LNCAP (cell line): ENCODE results near the gene CADM1.

Experiments
- CTCF ChIP-seq: fragments of 450-650 bp; IDR thresholded peaks from 2 replicates; pipeline ENCODE4 v1.5.1; 2017; ENCODE audit warnings: mild to moderate bottlenecking

CADM1 gene

GRCh38 chr11:115357066-115357465 is 147.1 kb downstream of the CADM1 start:
- no peak for TF ChIP-seq CTCF

- TF ChIP-seq CTCF: no peak
Observed at GRCh38 chr11:115352805-115353485, 151.3 kb downstream of the CADM1 start.

DNA sequence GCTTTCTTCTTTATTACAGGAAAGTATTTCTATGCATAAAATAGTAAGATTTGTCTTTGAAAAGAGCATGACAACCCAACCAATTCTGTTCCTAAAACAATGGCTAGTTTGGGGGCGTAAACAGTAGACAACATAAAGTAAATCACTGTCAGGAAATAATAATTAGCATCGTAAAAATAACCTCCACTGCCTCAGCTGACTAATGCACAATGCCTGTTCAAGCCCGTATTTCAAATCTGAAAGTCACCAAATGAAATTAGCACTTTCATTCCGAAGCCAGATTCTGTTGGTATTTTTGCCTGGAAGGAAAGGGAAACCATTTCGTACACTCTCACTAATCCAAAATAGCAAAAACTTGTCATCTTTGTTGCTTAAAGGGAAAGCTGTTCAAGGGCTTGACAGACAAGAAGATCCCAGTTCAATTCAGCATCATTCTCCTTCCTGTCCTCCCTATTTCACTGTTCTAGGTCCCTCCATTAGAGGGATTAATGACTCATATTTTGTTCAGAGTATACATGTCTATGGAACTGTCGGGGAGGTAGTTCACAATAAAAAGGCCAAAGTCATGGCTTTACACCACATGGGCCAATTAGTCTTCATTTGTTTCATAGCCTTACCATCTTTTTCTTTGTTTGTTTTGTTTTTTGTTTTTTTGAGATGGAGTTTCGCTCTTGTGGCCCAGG is 154.7 kb downstream of the CADM1 start:
- no peak for TF ChIP-seq CTCF

DNA sequence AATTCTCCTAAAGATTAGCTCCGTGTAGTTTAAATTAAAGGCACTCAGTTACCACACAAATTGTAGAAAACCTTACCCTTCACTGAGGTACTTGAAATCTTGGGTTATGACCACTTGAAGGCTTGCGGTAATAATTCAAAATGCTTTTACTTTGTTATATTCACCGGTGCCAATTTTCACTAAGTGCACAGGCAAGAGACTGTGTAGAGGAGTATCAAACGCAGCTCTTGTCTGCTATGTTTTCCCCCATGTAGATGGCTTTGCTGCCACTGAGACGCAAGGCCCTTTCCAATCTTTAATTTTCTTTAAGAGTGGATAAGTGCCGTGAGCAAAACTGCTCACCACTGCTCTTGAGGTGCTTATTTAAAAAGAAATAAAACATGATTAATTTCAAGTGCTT is 155.8 kb downstream of the CADM1 start:
- TF ChIP-seq CTCF: no peak

GRCh38 chr11:115347106-115347505 is 157.1 kb downstream of the CADM1 start:
- TF ChIP-seq CTCF: no peak

- no peak for TF ChIP-seq CTCF
Observed at GRCh38 chr11:115345840-115346239, 158.4 kb downstream of the CADM1 start.

GRCh38 chr11:115345361-115345760 is 158.9 kb downstream of the CADM1 start:
- no peak for TF ChIP-seq CTCF
